H1 (cell line): Measurements from ENCODE around the gene NHEJ1. TPM values are rescaled to one million over a fixed set of nuclear protein-coding genes. Genes with fewer than 3 reads are reported as not detected.

Experiments
- E2F6 ChIP-seq: IDR thresholded peaks from 2 replicates; pipeline ENCODE4 v1.6.1; 2012; ENCODE audit warnings: inconsistent platforms
- EGR1 ChIP-seq: IDR thresholded peaks from 2 replicates; pipeline ENCODE4 v1.6.1; 2011; ENCODE audit warnings: low read depth, low read length, borderline replicate concordance
- JUN ChIP-seq: IDR thresholded peaks from 2 replicates; pipeline ENCODE4 v1.6.1; 2011; ENCODE audit warnings: low read depth, mild to moderate bottlenecking, improper control_type of control experiment, low read length
- JUND ChIP-seq: IDR thresholded peaks from 2 replicates; pipeline ENCODE4 v1.6.1; 2011; ENCODE audit warnings: mild to moderate bottlenecking, improper control_type of control experiment, low read length
- KDM1A ChIP-seq: fragments of 200-600, 300-600 bp; sonication (generic); IDR thresholded peaks from 2 replicates; pipeline ENCODE4 v1.7.1; 2016; ENCODE audit warnings: mild to moderate bottlenecking, low read length, borderline replicate concordance
- NRF1 ChIP-seq: IDR thresholded peaks from 2 replicates; pipeline ENCODE4 v1.6.1; 2011; ENCODE audit warnings: mild to moderate bottlenecking, low read depth, low read length, improper control_type of control experiment
- RXRA ChIP-seq: IDR thresholded peaks from 2 replicates; pipeline ENCODE4 v1.6.1; 2011; ENCODE audit warnings: low read depth, mild to moderate bottlenecking, low read length, moderate library complexity; ENCODE audit not compliant: insufficient read depth
- SP2 ChIP-seq: IDR thresholded peaks from 2 replicates; pipeline ENCODE4 v1.6.1; 2012; ENCODE audit warnings: mild to moderate bottlenecking, low read length, inconsistent platforms
- YY1 ChIP-seq: IDR thresholded peaks from 2 replicates; pipeline ENCODE4 v1.6.1; 2011; ENCODE audit warnings: low read depth, mild to moderate bottlenecking, low read length
- polyA plus RNA-seq, 7 experiments: library from polyadenylated mRNA; depleted of rRNA in 3 of 7; stranded (reverse) in 5 of 7; unstranded in 2 of 7; fragments of >200 nt in 5 of 7; fragments of 200-250 nt in 2 of 7; gene quantifications; 1 replicate in 5 of 7; 2 replicates in 1 of 7; 4 replicates in 1 of 7; pipeline versions ENCODE4 v1.2.1 to v1.2.3, GENCODE V29; 2011 to 2013; ENCODE audit warnings: missing spikeins in 2 of 7, mixed read lengths in 2 of 7
- total RNA-seq: library from RNA; stranded (reverse); fragmentation: NEBNext Ultra II Directional; extraction: Animal tissue kit (Norgen Biotek cat#: 25700); gene quantifications from 2 replicates; pipeline ENCODE4 v1.2.1, GENCODE V29; 2021
- TF ChIP-seq, protein P1 (sequence below): fragments of 300-600 bp; sonication (generic); IDR thresholded peaks from 2 replicates; pipeline ENCODE4 v1.7.1; 2012; ENCODE audit warnings: low read length, moderate library complexity, mild to moderate bottlenecking, inconsistent platforms; ENCODE audit not compliant: insufficient replicate concordance

Gene NHEJ1
- total and polyA plus RNA-seq, 2 of the 8 experiments (the other 6 are each of a cell fraction or from before 2014, with no cell fraction given): 22.7 to 24.1 TPM

- TF ChIP-seq E2F6: peak; percentile 47
- TF ChIP-seq RXRA: no peak
- TF ChIP-seq JUND: no peak
- TF ChIP-seq JUN: no peak
- TF ChIP-seq KDM1A: peak; percentile 28; the same call in 1 of the 2 replicates
- no peak for TF ChIP-seq YY1
- no peak for TF ChIP-seq SP2
- TF ChIP-seq EGR1: no peak
- TF ChIP-seq, protein P1, sequence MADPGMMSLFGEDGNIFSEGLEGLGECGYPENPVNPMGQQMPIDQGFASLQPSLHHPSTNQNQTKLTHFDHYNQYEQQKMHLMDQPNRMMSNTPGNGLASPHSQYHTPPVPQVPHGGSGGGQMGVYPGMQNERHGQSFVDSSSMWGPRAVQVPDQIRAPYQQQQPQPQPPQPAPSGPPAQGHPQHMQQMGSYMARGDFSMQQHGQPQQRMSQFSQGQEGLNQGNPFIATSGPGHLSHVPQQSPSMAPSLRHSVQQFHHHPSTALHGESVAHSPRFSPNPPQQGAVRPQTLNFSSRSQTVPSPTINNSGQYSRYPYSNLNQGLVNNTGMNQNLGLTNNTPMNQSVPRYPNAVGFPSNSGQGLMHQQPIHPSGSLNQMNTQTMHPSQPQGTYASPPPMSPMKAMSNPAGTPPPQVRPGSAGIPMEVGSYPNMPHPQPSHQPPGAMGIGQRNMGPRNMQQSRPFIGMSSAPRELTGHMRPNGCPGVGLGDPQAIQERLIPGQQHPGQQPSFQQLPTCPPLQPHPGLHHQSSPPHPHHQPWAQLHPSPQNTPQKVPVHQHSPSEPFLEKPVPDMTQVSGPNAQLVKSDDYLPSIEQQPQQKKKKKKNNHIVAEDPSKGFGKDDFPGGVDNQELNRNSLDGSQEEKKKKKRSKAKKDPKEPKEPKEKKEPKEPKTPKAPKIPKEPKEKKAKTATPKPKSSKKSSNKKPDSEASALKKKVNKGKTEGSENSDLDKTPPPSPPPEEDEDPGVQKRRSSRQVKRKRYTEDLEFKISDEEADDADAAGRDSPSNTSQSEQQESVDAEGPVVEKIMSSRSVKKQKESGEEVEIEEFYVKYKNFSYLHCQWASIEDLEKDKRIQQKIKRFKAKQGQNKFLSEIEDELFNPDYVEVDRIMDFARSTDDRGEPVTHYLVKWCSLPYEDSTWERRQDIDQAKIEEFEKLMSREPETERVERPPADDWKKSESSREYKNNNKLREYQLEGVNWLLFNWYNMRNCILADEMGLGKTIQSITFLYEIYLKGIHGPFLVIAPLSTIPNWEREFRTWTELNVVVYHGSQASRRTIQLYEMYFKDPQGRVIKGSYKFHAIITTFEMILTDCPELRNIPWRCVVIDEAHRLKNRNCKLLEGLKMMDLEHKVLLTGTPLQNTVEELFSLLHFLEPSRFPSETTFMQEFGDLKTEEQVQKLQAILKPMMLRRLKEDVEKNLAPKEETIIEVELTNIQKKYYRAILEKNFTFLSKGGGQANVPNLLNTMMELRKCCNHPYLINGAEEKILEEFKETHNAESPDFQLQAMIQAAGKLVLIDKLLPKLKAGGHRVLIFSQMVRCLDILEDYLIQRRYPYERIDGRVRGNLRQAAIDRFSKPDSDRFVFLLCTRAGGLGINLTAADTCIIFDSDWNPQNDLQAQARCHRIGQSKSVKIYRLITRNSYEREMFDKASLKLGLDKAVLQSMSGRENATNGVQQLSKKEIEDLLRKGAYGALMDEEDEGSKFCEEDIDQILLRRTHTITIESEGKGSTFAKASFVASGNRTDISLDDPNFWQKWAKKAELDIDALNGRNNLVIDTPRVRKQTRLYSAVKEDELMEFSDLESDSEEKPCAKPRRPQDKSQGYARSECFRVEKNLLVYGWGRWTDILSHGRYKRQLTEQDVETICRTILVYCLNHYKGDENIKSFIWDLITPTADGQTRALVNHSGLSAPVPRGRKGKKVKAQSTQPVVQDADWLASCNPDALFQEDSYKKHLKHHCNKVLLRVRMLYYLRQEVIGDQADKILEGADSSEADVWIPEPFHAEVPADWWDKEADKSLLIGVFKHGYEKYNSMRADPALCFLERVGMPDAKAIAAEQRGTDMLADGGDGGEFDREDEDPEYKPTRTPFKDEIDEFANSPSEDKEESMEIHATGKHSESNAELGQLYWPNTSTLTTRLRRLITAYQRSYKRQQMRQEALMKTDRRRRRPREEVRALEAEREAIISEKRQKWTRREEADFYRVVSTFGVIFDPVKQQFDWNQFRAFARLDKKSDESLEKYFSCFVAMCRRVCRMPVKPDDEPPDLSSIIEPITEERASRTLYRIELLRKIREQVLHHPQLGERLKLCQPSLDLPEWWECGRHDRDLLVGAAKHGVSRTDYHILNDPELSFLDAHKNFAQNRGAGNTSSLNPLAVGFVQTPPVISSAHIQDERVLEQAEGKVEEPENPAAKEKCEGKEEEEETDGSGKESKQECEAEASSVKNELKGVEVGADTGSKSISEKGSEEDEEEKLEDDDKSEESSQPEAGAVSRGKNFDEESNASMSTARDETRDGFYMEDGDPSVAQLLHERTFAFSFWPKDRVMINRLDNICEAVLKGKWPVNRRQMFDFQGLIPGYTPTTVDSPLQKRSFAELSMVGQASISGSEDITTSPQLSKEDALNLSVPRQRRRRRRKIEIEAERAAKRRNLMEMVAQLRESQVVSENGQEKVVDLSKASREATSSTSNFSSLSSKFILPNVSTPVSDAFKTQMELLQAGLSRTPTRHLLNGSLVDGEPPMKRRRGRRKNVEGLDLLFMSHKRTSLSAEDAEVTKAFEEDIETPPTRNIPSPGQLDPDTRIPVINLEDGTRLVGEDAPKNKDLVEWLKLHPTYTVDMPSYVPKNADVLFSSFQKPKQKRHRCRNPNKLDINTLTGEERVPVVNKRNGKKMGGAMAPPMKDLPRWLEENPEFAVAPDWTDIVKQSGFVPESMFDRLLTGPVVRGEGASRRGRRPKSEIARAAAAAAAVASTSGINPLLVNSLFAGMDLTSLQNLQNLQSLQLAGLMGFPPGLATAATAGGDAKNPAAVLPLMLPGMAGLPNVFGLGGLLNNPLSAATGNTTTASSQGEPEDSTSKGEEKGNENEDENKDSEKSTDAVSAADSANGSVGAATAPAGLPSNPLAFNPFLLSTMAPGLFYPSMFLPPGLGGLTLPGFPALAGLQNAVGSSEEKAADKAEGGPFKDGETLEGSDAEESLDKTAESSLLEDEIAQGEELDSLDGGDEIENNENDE: no peak
- TF ChIP-seq NRF1: no peak
These were observed 16.4 kb upstream of the NHEJ1 start, which contains the start of gene CNPPD1 (continued) for GRCh38 chr2:219176818-219177551.
